Endothelial cell of umbilical vein (primary cell): ENCODE results near the gene SCN4A.

ENCODE experiments used
- CTCF ChIP-seq, 2 donors: IDR thresholded peaks; 1 replicate in 1 of 2; 2 replicates in 1 of 2; pipeline ENCODE4 v1.5.1; 2011; ENCODE audit warnings: low read length in 2 of 2, mild to moderate bottlenecking in 2 of 2, moderate library complexity in 2 of 2, control low read depth in 1 of 2, inconsistent platforms in 1 of 2, low read depth in 1 of 2; ENCODE audit not compliant: insufficient read depth in 1 of 2; ENCODE audit errors: extremely low read depth in 1 of 2
- EZH2 ChIP-seq: IDR thresholded peaks from 2 replicates; pipeline ENCODE4 v1.6.1; 2012; ENCODE audit warnings: borderline replicate concordance, low read depth, mild to moderate bottlenecking, moderate library complexity, low read length, inconsistent platforms; ENCODE audit not compliant: severe bottlenecking
- GATA2 ChIP-seq: IDR thresholded peaks from 2 replicates; pipeline ENCODE4 v1.7.0; 2011; ENCODE audit warnings: low read depth, mild to moderate bottlenecking, moderate library complexity, mixed read lengths, low read length; ENCODE audit not compliant: insufficient read length, insufficient read depth
- JUN ChIP-seq: IDR thresholded peaks from 2 replicates; pipeline ENCODE4 v1.6.1; 2011; ENCODE audit warnings: borderline replicate concordance, low read depth; ENCODE audit not compliant: insufficient read length, insufficient read depth
- MAX ChIP-seq: IDR thresholded peaks from 2 replicates; pipeline ENCODE4 v1.6.1; 2011; ENCODE audit not compliant: insufficient read depth, insufficient read length
- MYC ChIP-seq: IDR thresholded peaks from one replicate; pipeline ENCODE4 v1.6.1; 2011; ENCODE audit warnings: mild to moderate bottlenecking, low read depth, low read length
- POLR2A ChIP-seq: IDR thresholded peaks from 2 replicates; pipeline ENCODE4 v1.6.1; 2012; ENCODE audit warnings: low read depth, mild to moderate bottlenecking, control low read depth, low read length
- POLR2AphosphoS5 ChIP-seq: IDR thresholded peaks from 2 replicates; pipeline ENCODE4 v1.6.1; 2012; ENCODE audit warnings: low read depth, mild to moderate bottlenecking, control low read depth, low read length, moderate library complexity; ENCODE audit not compliant: insufficient read depth

- TF ChIP-seq CTCF (IDR thresholded peaks at IDR 0.05; ENCODE audit: extremely low read depth in 1 of 2, insufficient read depth in 1 of 2, low read depth in 1 of 2, low read length in 2 of 2) (no peak), MYC (no peak), POLR2AphosphoS5 (no peak), EZH2 (no peak), POLR2A (no peak), JUN (no peak), GATA2 (no peak), MAX (no peak)
These were observed 61.6 kb downstream of the SCN4A start, which contains the start of gene CSHL1 for GRCh38 chr17:63911041-63911635.
